Natural killer cell (primary cell): ENCODE results near the gene ILRUN. TPM values are rescaled to one million over a fixed set of nuclear protein-coding genes. Genes with fewer than 3 reads are reported as not detected.
A peak's percentile ranks its signal among the peaks of the same experiment; 100 is the strongest.

Source experiments
- ATAC-seq, 3 donors: fragments of 150-1000 bp in 2 of 3; fragments of 200-7000 bp in 1 of 3; cut with Tn5 transposase; 1 replicate in 1 of 3; 2 replicates in 2 of 3; pipeline ENCODE4 v1.10.0; 2021; ENCODE audit warnings: mild to moderate bottlenecking in 2 of 3, moderate library complexity in 2 of 3
- DNase-seq, 2 donors: peaks; one replicate each; pipeline versions ENCODE4 v3.0.0 to v3.0.0-alpha.2; 2013 to 2021; ENCODE audit warnings: mixed read lengths in 1 of 2
- H3K27ac ChIP-seq: one replicate; pipeline ENCODE4 v1.5.1; 2013; ENCODE audit warnings: mild to moderate bottlenecking, low read length
- H3K27me3 ChIP-seq: one replicate; pipeline ENCODE4 v1.6.1; 2013; ENCODE audit warnings: low read length; ENCODE audit not compliant: control insufficient read depth, insufficient read depth
- H3K36me3 ChIP-seq: one replicate; pipeline ENCODE4 v1.6.1; 2013; ENCODE audit warnings: low read length; ENCODE audit not compliant: control insufficient read depth, insufficient read depth
- H3K4me1 ChIP-seq: one replicate; pipeline ENCODE4 v1.6.1; 2013; ENCODE audit warnings: low read length; ENCODE audit not compliant: control insufficient read depth, insufficient read depth
- H3K4me3 ChIP-seq: one replicate; pipeline ENCODE4 v1.5.1; 2013; ENCODE audit warnings: low read length
- H3K9me3 ChIP-seq: one replicate; pipeline ENCODE4 v1.6.1; 2013; ENCODE audit warnings: low read length; ENCODE audit not compliant: control insufficient read depth, insufficient read depth
- H3K27ac Mint-ChIP-seq, 2 donors: one replicate each; pipeline ENCODE4 v1.8.0; 2022; ENCODE audit warnings: mild to moderate bottlenecking in 2 of 2, mixed read lengths in 2 of 2, moderate library complexity in 1 of 2
- H3K27me3 Mint-ChIP-seq, 2 donors: one replicate each; pipeline ENCODE4 v1.8.0; 2022; ENCODE audit warnings: low read depth in 2 of 2, mixed read lengths in 2 of 2
- H3K36me3 Mint-ChIP-seq: one replicate; pipeline ENCODE4 v1.8.0; 2022; ENCODE audit warnings: mixed read lengths
- H3K4me1 Mint-ChIP-seq, 2 donors: one replicate each; pipeline ENCODE4 v1.8.0; 2022; ENCODE audit warnings: mixed read lengths in 2 of 2
- H3K4me3 Mint-ChIP-seq: one replicate; pipeline ENCODE4 v1.8.0; 2022; ENCODE audit warnings: mild to moderate bottlenecking, moderate library complexity, mixed read lengths
- H3K9me3 Mint-ChIP-seq, 2 donors: one replicate each; pipeline ENCODE4 v1.8.0; 2022; ENCODE audit warnings: mixed read lengths in 2 of 2
- WGBS: methylation state at CpG from one replicate; pipeline ENCODE4 v1.1.7; 2013; ENCODE audit warnings: missing lambda C conversion rate; ENCODE audit not compliant: insufficient coverage; 5-methylcytosine and 5-hydroxymethylcytosine counted together
- intact Hi-C: fragments of 100-400 bp; cut with micrococcal nuclease; formaldehyde crosslinking; loops from one replicate; pipeline ENCODE4 v1.14.2; 2022
- total RNA-seq, 4 donors: library from RNA; stranded (reverse); fragments of 120-200 nt in 1 of 4; gene quantifications; one replicate each; pipeline versions ENCODE4 v1.2.3 to v1.2.4, GENCODE V29; 2013 to 2022
- TF ChIP-seq, protein P1 (sequence below): fragments of 200-600 bp; IDR thresholded peaks from one replicate; pipeline ENCODE4 v1.8.0; 2022; ENCODE audit warnings: antibody characterized with exemption

The ILRUN gene
- total RNA-seq, 3 donors from 2014 or later (not counting 1 experiment from before 2014, with no cell fraction given) = 91.2 to 101 (median 92.3) TPM

DNA sequence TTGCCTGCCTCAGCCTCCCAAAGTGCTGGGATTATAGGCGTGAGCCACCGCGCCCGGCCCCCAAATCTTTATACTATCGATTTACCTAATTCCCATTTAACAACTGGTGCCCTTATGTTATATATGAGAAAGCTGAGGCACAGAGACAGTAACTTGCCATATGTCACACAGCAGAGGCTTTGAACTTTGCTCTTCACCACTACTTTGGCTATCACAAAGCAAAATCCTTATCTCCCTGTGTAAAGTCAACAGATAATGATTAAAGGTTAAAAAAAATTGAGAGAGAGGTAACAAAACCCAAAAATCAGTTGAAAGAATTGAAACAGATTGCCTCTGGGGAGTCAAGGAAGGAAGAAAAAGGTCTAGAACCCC lies 22.3 kb downstream of the ILRUN start:
- Mint-ChIP-seq H3K27ac (peak overlapping the region; percentile 88 to 97), H3K4me1 (peaks cover 41 to 50% of the 10 kb centered on the region in 2 donors), H3K27me3 (no peaks in the 10 kb centered on the region), H3K36me3 (no peaks in the 10 kb centered on the region), H3K4me3 (peak overlapping the region; percentile 88), H3K9me3 (no peaks in the 10 kb centered on the region)
- ATAC-seq (no peak), DNase-seq (no peak)
- Histone ChIP-seq H3K4me3 (no peak overlapping the region), H3K27me3 (no peaks in the 10 kb centered on the region), H3K27ac (peak overlapping the region; percentile 92), H3K36me3 (no peaks in the 10 kb centered on the region), H3K4me1 (peaks cover 49% of the 10 kb centered on the region), H3K9me3 (no peaks in the 10 kb centered on the region)
- TF ChIP-seq, protein P1, sequence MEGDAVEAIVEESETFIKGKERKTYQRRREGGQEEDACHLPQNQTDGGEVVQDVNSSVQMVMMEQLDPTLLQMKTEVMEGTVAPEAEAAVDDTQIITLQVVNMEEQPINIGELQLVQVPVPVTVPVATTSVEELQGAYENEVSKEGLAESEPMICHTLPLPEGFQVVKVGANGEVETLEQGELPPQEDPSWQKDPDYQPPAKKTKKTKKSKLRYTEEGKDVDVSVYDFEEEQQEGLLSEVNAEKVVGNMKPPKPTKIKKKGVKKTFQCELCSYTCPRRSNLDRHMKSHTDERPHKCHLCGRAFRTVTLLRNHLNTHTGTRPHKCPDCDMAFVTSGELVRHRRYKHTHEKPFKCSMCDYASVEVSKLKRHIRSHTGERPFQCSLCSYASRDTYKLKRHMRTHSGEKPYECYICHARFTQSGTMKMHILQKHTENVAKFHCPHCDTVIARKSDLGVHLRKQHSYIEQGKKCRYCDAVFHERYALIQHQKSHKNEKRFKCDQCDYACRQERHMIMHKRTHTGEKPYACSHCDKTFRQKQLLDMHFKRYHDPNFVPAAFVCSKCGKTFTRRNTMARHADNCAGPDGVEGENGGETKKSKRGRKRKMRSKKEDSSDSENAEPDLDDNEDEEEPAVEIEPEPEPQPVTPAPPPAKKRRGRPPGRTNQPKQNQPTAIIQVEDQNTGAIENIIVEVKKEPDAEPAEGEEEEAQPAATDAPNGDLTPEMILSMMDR = no peak
- intact Hi-C loops = loop anchor here (5.0 kb wide), 1 partner anchor 83 kb away; the partner anchor contains the start of gene SNRPC
- no CpG with 5 or more reads among the region's 5 CpGs for WGBS

DNA sequence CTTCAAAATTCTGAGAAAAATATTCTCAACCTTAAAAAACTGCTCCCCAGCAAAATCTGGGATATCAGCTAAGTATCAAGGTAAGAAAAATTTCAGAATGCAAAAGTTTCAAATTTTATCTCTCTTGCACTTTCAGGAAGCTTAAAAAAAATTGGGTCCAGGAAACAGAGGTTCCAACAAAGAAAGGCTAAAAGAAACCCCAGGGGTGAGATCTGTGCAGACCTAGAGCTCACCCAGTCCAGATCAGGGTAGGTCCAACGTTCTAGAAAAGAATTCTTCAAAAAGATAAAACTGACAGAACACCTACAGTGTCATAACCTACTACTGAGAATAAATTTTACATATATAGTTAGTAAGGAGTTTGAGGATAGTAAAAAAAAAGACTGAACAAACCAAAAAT lies 23.5 kb downstream of the ILRUN start:
- Histone ChIP-seq H3K4me1 (peaks cover 49% of the 10 kb centered on the region), H3K27ac (peak overlapping the region; percentile 92), H3K27me3 (no peaks in the 10 kb centered on the region), H3K36me3 (no peaks in the 10 kb centered on the region), H3K9me3 (no peaks in the 10 kb centered on the region), H3K4me3 (no peak overlapping the region)
- Mint-ChIP-seq H3K4me3 (peak overlapping the region; percentile 88), H3K36me3 (no peaks in the 10 kb centered on the region), H3K27ac (peak overlapping the region; percentile 88 to 97), H3K27me3 (no peaks in the 10 kb centered on the region), H3K9me3 (no peaks in the 10 kb centered on the region), H3K4me1 (peaks cover 41 to 55% of the 10 kb centered on the region in 2 donors)
- intact Hi-C loops = loop anchor here (5.0 kb wide), 1 partner anchor 84 kb away; the partner anchor contains the start of gene SNRPC
- WGBS = no CpG with 5 or more reads among the region's 1 CpG
- ATAC-seq (peak in 1 of 3 donors; percentile 6), DNase-seq (peak in 1 of 2 donors; percentile 49)
- TF ChIP-seq, protein P1 = no peak

DNA sequence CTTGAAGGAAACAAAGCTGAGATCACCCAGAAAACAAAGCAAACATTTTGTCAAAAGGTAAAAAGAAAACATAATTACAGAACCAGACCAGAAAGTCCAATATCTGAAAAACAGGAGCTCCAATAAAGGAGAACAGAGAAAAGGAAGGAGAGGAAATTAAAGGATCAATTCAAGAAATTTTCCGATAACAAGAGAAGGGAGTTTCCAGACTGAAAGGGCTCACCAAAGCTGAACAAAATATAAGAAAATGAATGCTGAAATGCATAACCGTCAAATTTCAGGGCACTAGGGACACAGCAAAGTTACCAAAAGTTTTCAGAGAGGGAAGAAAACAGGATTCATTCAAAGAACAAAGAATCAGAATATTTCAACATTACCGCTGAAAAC lies 23.9 kb downstream of the ILRUN start:
- Mint-ChIP-seq H3K9me3 (no peaks in the 10 kb centered on the region), H3K27me3 (no peaks in the 10 kb centered on the region), H3K36me3 (no peaks in the 10 kb centered on the region), H3K4me3 (peak overlapping the region; percentile 88), H3K27ac (peak overlapping the region; percentile 88 to 97), H3K4me1 (peaks cover 44 to 59% of the 10 kb centered on the region in 2 donors)
- DNase-seq (peak in 1 of 2 donors; percentile 50), ATAC-seq (no peak)
- H3K4me3 ChIP-seq = no peak overlapping the region
- H3K27ac ChIP-seq = peak overlapping the region; percentile 92
- 38% methylated on average over 2 of the region's 3 CpGs for WGBS
- no peaks in the 10 kb centered on the region for H3K36me3 ChIP-seq
- intact Hi-C loops = loop anchor here (1.0 to 5.0 kb wide), 2 partner anchors 24 to 85 kb away; partner anchors contain the start of genes ILRUN and SNRPC
- H3K4me1 ChIP-seq = peaks cover 49% of the 10 kb centered on the region
- TF ChIP-seq, protein P1 = no peak
- H3K27me3 ChIP-seq = no peaks in the 10 kb centered on the region
- no peaks in the 10 kb centered on the region for H3K9me3 ChIP-seq
